GM18508 (cell line): Measurements from ENCODE around the gene CUL4A.
"Not testable (repeated sequence)": the region's sequence is repeated elsewhere in the genome, so short reads cannot be mapped to it uniquely, and the experiment has no call there.

Source experiments
- ATAC-seq: cut with Tn5 transposase; IDR thresholded peaks from one replicate; pipeline ENCODE4 v1.9.1; 2021; ENCODE audit warnings: moderate number of reproducible peaks; ENCODE audit not compliant: insufficient read depth, unreplicated experiment

Gene CUL4A

GRCh38 chr13:113275387-113275786, 66.0 kb downstream of the CUL4A start:
- ATAC-seq = peak; percentile 70

GRCh38 chr13:113280126-113280525, 70.7 kb downstream of the CUL4A start:
- ATAC-seq = no peak

GRCh38 chr13:113283904-113284303, 74.5 kb downstream of the CUL4A start:
- no peak for ATAC-seq

- no peak for ATAC-seq
Measured at GRCh38 chr13:113288880-113289279, 79.5 kb downstream of the CUL4A start.

GRCh38 chr13:113291129-113291528, 81.7 kb downstream of the CUL4A start:
- no peak for ATAC-seq

GRCh38 chr13:113292021-113292862, 82.8 kb downstream of the CUL4A start:
- no peak for ATAC-seq

- ATAC-seq = no peak
Measured at GRCh38 chr13:113293686-113294085, 84.3 kb downstream of the CUL4A start.

GRCh38 chr13:113295776-113296175, 86.4 kb downstream of the CUL4A start:
- ATAC-seq = no peak

- ATAC-seq = peak; percentile 37
Measured at GRCh38 chr13:113296823-113297369, 87.5 kb downstream of the CUL4A start, which contains the start of gene LAMP1. Gene LAMP1, plus strand, starts transcription at chr13:113297239. Its CDS starts 196 bp downstream, at chr13:113297435.

- ATAC-seq = peak; percentile 18
Measured at GRCh38 chr13:113297370-113298042, 88.1 kb downstream of the CUL4A start.

- ATAC-seq = no peak
Measured at GRCh38 chr13:113298043-113298945, 88.9 kb downstream of the CUL4A start.

GRCh38 chr13:113299951-113300350, 90.5 kb downstream of the CUL4A start:
- ATAC-seq = no peak

GRCh38 chr13:113302986-113303385, 93.6 kb downstream of the CUL4A start:
- ATAC-seq = no peak

- no peak for ATAC-seq
Measured at GRCh38 chr13:113304121-113304520, 94.7 kb downstream of the CUL4A start.

GRCh38 chr13:113305208-113305607, 95.8 kb downstream of the CUL4A start:
- no peak for ATAC-seq

GRCh38 chr13:113307491-113307890, 98.1 kb downstream of the CUL4A start:
- ATAC-seq = no peak

GRCh38 chr13:113309473-113309872, 100.1 kb downstream of the CUL4A start:
- no peak for ATAC-seq

- not testable (repeated sequence) for ATAC-seq
Measured at GRCh38 chr13:113314112-113314511, 104.7 kb downstream of the CUL4A start.

GRCh38 chr13:113314895-113315470, 105.6 kb downstream of the CUL4A start:
- not testable (repeated sequence) for ATAC-seq

GRCh38 chr13:113315992-113316391, 106.6 kb downstream of the CUL4A start:
- ATAC-seq = no peak
